ENCODE results near the gene CBS. TPM values are rescaled to one million over a fixed set of nuclear protein-coding genes. Genes with fewer than 3 reads are reported as not detected.
"Not testable (repeated sequence)": the region's sequence is repeated elsewhere in the genome, so short reads cannot be mapped to it uniquely, and the experiment has no call there.

Gene CBS
- total RNA-seq, 1 experiment from 2014 or later: 34.2 TPM

- H3K4me3 ChIP-seq; H3K27me3 ChIP-seq (replicated peaks); H3K36me3 ChIP-seq; H3K27ac ChIP-seq; H3K4me1 ChIP-seq (replicated peaks); H3K9me3 ChIP-seq (replicated peaks); DNase-seq (ENCODE audit: low read depth in 1 of 2, low spot score in 2 of 2): not testable (repeated sequence)
Observed at GRCh38 chr21:43082587-43083300, 7.1 kb upstream of the CBS start.

GRCh38 chr21:43076643-43077042 lies 1.0 kb upstream of the CBS start:
- H3K27me3 ChIP-seq (replicated peaks); DNase-seq (ENCODE audit: low read depth in 1 of 2, low spot score in 2 of 2); H3K4me3 ChIP-seq; H3K9me3 ChIP-seq (replicated peaks); H3K36me3 ChIP-seq; H3K27ac ChIP-seq; H3K4me1 ChIP-seq (replicated peaks): not testable (repeated sequence)

- H3K27me3 ChIP-seq (replicated peaks); H3K4me1 ChIP-seq (replicated peaks); H3K4me3 ChIP-seq; DNase-seq (ENCODE audit: low read depth in 1 of 2, low spot score in 2 of 2); H3K27ac ChIP-seq; H3K36me3 ChIP-seq; H3K9me3 ChIP-seq (replicated peaks): not testable (repeated sequence)
Observed at GRCh38 chr21:43076023-43076637, 495 bp upstream of the CBS start.

GRCh38 chr21:43074401-43075169 lies 1.1 kb downstream of the CBS start:
- not testable (repeated sequence) for H3K36me3 ChIP-seq; H3K9me3 ChIP-seq (replicated peaks); H3K4me1 ChIP-seq (replicated peaks); H3K27me3 ChIP-seq (replicated peaks); H3K4me3 ChIP-seq; H3K27ac ChIP-seq; DNase-seq (ENCODE audit: low read depth in 1 of 2, low spot score in 2 of 2)

GRCh38 chr21:43072742-43073141 lies 2.9 kb downstream of the CBS start:
- not testable (repeated sequence) for H3K9me3 ChIP-seq (replicated peaks); H3K27ac ChIP-seq; H3K36me3 ChIP-seq; H3K27me3 ChIP-seq (replicated peaks); DNase-seq (ENCODE audit: low read depth in 1 of 2, low spot score in 2 of 2); H3K4me1 ChIP-seq (replicated peaks); H3K4me3 ChIP-seq

- H3K27me3 ChIP-seq (replicated peaks); H3K9me3 ChIP-seq (replicated peaks); H3K36me3 ChIP-seq; H3K4me1 ChIP-seq (replicated peaks); H3K4me3 ChIP-seq; DNase-seq (ENCODE audit: low read depth in 1 of 2, low spot score in 2 of 2); H3K27ac ChIP-seq: not testable (repeated sequence)
Observed at GRCh38 chr21:43069682-43070081, 6.0 kb downstream of the CBS start.

GRCh38 chr21:43068065-43068464 lies 7.6 kb downstream of the CBS start:
- not testable (repeated sequence) for H3K27ac ChIP-seq; H3K4me1 ChIP-seq (replicated peaks); H3K4me3 ChIP-seq; H3K27me3 ChIP-seq (replicated peaks); H3K36me3 ChIP-seq; DNase-seq (ENCODE audit: low read depth in 1 of 2, low spot score in 2 of 2); H3K9me3 ChIP-seq (replicated peaks)

- H3K4me3 ChIP-seq; DNase-seq (ENCODE audit: low read depth in 1 of 2, low spot score in 2 of 2); H3K27ac ChIP-seq; H3K9me3 ChIP-seq (replicated peaks); H3K4me1 ChIP-seq (replicated peaks); H3K27me3 ChIP-seq (replicated peaks); H3K36me3 ChIP-seq: not testable (repeated sequence)
Observed at GRCh38 chr21:43066690-43067089, 8.9 kb downstream of the CBS start.

- not testable (repeated sequence) for DNase-seq (ENCODE audit: low read depth in 1 of 2, low spot score in 2 of 2); H3K9me3 ChIP-seq (replicated peaks); H3K4me1 ChIP-seq (replicated peaks); H3K36me3 ChIP-seq; H3K27ac ChIP-seq; H3K27me3 ChIP-seq (replicated peaks); H3K4me3 ChIP-seq
Observed at GRCh38 chr21:43065991-43066390, 9.6 kb downstream of the CBS start.

GRCh38 chr21:43064265-43064917 lies 11.2 kb downstream of the CBS start:
- not testable (repeated sequence) for H3K4me3 ChIP-seq; DNase-seq (ENCODE audit: low read depth in 1 of 2, low spot score in 2 of 2)

GRCh38 chr21:43062955-43063664 lies 12.5 kb downstream of the CBS start:
- H3K4me1 ChIP-seq (replicated peaks); H3K27ac ChIP-seq; H3K4me3 ChIP-seq; H3K36me3 ChIP-seq; DNase-seq (ENCODE audit: low read depth in 1 of 2, low spot score in 2 of 2); H3K27me3 ChIP-seq (replicated peaks); H3K9me3 ChIP-seq (replicated peaks): not testable (repeated sequence)

More at GRCh38 chr21:43064265-43064917, 11.2 kb downstream of the CBS start:
- not testable (repeated sequence) for H3K36me3 ChIP-seq; H3K4me1 ChIP-seq (replicated peaks); H3K27ac ChIP-seq; H3K9me3 ChIP-seq (replicated peaks); H3K27me3 ChIP-seq (replicated peaks)

- H3K27me3 ChIP-seq (replicated peaks); DNase-seq (ENCODE audit: low read depth in 1 of 2, low spot score in 2 of 2); H3K27ac ChIP-seq; H3K4me1 ChIP-seq (replicated peaks); H3K9me3 ChIP-seq (replicated peaks); H3K36me3 ChIP-seq; H3K4me3 ChIP-seq: not testable (repeated sequence)
Observed at GRCh38 chr21:43053112-43053511, 22.5 kb downstream of the CBS start.

- H3K27ac ChIP-seq; H3K27me3 ChIP-seq (replicated peaks); H3K4me1 ChIP-seq (replicated peaks); DNase-seq (ENCODE audit: low read depth in 1 of 2, low spot score in 2 of 2); H3K4me3 ChIP-seq; H3K9me3 ChIP-seq (replicated peaks); H3K36me3 ChIP-seq: not testable (repeated sequence)
Observed at GRCh38 chr21:43045876-43046821, 29.5 kb downstream of the CBS start.
